Measurements from ENCODE around the gene CKM. TPM values are rescaled to one million over a fixed set of nuclear protein-coding genes. Genes with fewer than 3 reads are reported as not detected.

The CKM gene
- total RNA-seq, 2 donors from 2014 or later = 0.85 to 3.0 TPM

DNA sequence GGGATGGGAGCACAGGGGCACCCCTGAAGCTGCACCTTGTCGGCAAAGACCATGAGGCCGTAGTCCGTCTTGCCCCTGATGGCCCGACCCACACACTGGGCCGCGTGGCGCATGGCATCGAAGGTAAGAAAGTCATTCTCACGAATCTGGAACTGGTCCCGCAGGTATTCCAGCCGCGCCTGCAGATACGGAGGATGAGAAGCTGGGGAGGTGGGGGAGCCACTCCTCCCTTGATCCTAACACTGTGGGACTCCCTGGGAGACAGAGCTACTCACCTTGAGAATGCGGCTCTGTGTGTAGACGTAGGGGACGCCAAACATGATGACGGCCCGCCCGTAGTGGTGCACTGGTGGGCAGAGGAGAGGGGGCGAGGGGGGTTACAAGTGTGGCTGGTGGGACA, 29.8 kb upstream of the CKM start:
- Histone ChIP-seq H3K4me3 (no peak overlapping the region), H3K36me3 (peaks cover 13% of the 10 kb centered on the region), H3K9me3 (no peaks in the 10 kb centered on the region), H3K27ac (no peak overlapping the region), H3K27me3 (replicated peaks; ENCODE audit: insufficient read depth) (no peaks in the 10 kb centered on the region), H3K4me1 (ENCODE audit: control insufficient read depth in 1 of 2, low read depth in 2 of 2) (no peaks in the 10 kb centered on the region)
- DNase-seq (ENCODE audit: low spot score) (no peak), ATAC-seq (ENCODE audit: insufficient number of reproducible peaks, low FRiP score, low read depth) (no peak)
- no peak for TF ChIP-seq CTCF (IDR thresholded peaks at IDR 0.05)

DNA sequence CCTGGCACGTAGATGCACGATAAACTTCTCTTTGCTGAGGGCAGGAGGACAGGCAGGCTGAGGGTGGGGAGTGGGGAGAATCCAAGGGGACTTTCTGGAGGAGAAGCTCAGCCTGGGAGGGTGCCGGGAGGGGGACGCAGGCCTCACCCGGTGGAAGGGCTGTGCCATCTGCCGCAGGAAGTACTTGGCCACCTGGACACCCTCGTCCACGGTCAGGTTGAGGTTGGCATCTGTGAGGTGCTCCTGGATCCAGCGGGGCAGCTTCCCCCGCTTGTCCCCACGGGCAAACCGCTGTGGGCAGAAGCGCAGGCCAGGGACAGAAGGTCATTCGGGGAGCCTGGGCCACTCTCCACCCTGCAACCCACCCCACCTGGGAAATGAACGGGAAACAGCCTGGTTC, 29.4 kb upstream of the CKM start:
- Histone ChIP-seq H3K4me3 (no peak overlapping the region), H3K27ac (no peak overlapping the region), H3K27me3 (replicated peaks; ENCODE audit: insufficient read depth) (no peaks in the 10 kb centered on the region), H3K4me1 (ENCODE audit: control insufficient read depth in 1 of 2, low read depth in 2 of 2) (no peaks in the 10 kb centered on the region), H3K36me3 (peaks cover 10% of the 10 kb centered on the region), H3K9me3 (no peaks in the 10 kb centered on the region)
- DNase-seq (ENCODE audit: low spot score) (no peak), ATAC-seq (ENCODE audit: insufficient number of reproducible peaks, low FRiP score, low read depth) (no peak)
- TF ChIP-seq CTCF (IDR thresholded peaks at IDR 0.05) = no peak

DNA sequence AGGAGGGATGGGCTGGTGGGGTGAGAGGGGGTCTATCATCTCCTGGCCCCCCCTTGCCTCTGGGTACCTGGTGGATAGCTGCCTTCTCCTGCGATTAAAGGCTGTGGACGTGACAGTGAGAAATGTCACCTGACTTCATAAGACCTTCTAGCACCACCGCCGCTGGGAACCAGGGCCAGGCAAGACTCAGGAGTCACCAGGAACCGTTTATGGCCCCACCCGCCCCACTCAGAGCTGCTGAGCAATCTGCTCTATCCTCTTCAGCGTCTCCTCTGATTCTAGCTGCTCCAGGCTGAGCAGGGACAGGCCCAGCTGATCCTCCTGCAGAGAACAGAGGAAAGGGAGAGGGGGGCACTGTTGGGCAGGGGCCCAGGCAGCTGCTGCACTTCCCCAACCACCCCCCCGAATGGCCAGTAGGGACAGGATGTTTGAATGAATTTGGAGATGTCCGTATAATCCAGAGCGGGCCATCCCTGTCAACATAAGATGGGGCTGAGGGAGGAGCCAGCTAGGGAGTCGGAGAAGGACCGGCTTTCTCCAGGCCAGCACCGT, 28.8 kb upstream of the CKM start:
- no peak for DNase-seq (ENCODE audit: low spot score)
- no peaks in the 10 kb centered on the region for H3K27me3 ChIP-seq (replicated peaks; ENCODE audit: insufficient read depth)

DNA sequence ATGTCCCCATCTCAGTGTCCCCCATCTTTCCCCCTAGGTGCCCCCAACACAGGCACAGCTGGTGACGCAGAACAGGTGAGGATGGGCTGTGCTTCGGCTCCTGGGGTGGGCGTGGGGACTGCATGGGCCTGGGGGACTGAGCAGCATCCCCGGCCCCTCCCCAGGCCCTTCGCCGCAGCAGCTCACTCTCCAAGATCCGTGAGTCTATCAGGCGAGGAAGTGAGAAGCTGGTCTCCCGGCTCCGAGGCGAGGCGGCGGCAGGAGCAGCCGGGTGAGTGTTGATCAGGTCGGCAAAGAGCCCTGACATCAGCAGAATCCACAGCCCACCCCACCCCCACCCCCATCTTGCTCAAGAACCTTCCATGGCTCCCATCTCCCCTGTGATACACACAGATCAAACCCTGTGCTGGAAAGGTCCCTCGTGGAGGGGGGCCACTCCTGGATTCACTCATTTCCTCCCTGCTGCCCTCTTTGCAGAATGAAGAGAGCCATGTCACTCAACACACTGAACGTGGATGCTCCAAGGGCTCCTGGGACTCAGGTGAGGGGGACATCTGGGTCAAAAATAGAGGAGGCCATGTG, 27.9 kb upstream of the CKM start:
- Histone ChIP-seq H3K27me3 (replicated peaks; ENCODE audit: insufficient read depth) (no peaks in the 10 kb centered on the region), H3K27ac (no peak overlapping the region), H3K36me3 (peaks cover 10% of the 10 kb centered on the region), H3K9me3 (no peaks in the 10 kb centered on the region), H3K4me1 (ENCODE audit: control insufficient read depth in 1 of 2, low read depth in 2 of 2) (no peaks in the 10 kb centered on the region), H3K4me3 (no peak overlapping the region)
- DNase-seq (ENCODE audit: low spot score) (no peak), ATAC-seq (ENCODE audit: insufficient number of reproducible peaks, low FRiP score, low read depth) (no peak)
- no peak for TF ChIP-seq CTCF (IDR thresholded peaks at IDR 0.05)

More for the DNA sequence above, 28.8 kb upstream of the CKM start:
- no peak overlapping the region for H3K27ac ChIP-seq
- no peak overlapping the region for H3K4me3 ChIP-seq
- H3K36me3 ChIP-seq = peaks cover 10% of the 10 kb centered on the region
- H3K4me1 ChIP-seq (ENCODE audit: control insufficient read depth in 1 of 2, low read depth in 2 of 2) = no peaks in the 10 kb centered on the region
- no peak for ATAC-seq (ENCODE audit: insufficient number of reproducible peaks, low FRiP score, low read depth)
- H3K9me3 ChIP-seq = no peaks in the 10 kb centered on the region
- no peak for TF ChIP-seq CTCF (IDR thresholded peaks at IDR 0.05)

DNA sequence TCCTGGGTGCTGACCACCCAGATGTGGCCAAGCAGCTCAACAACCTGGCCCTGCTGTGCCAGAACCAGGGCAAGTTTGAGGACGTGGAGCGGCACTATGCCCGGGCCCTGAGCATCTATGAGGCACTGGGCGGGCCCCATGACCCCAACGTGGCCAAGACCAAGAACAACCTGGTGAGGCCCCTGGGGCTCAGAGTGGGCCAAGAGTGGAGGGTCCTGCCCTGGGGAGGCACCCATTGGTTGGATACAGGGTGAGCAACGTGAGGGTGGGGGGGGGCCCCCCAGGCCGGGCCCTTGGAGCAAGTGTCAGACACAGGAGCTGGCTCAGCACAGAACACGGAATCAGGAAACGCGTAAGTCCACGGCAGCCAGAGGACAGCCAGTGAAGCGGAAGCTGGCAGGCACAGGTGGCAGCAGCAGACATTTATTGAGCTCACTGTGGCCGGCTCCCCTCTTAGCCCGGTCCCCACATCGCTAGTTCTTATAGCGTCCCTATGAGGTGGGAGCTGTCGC, 26.8 kb upstream of the CKM start:
- DNase-seq (ENCODE audit: low spot score) (no peak), ATAC-seq (ENCODE audit: insufficient number of reproducible peaks, low FRiP score, low read depth) (no peak)
- Histone ChIP-seq H3K27me3 (replicated peaks; ENCODE audit: insufficient read depth) (no peaks in the 10 kb centered on the region), H3K4me1 (ENCODE audit: control insufficient read depth in 1 of 2, low read depth in 2 of 2) (no peaks in the 10 kb centered on the region), H3K36me3 (peaks cover 9% of the 10 kb centered on the region), H3K4me3 (no peak overlapping the region), H3K9me3 (no peaks in the 10 kb centered on the region), H3K27ac (no peak overlapping the region)
- TF ChIP-seq CTCF (IDR thresholded peaks at IDR 0.05) = no peak
